ENCODE data around the gene USP6. TPM values are rescaled to one million over a fixed set of nuclear protein-coding genes. Genes with fewer than 3 reads are reported as not detected.

USP6 gene
- total and polyA plus RNA-seq, 2 of the 4 experiments (the other 2 are of a cell fraction): 0.02 TPM; not detected in 1

GRCh38 chr17:5139458-5139732, 23.6 kb downstream of the USP6 start:
- Histone ChIP-seq H2BK120ac (ENCODE audit: low read depth, low read length) (no peak overlapping the region), H3K27me3 (ENCODE audit: control insufficient read depth, insufficient read depth, low read length) (no peaks in the 10 kb centered on the region; the same call in 1 of the 2 replicates), H2AFZ (replicated peaks; ENCODE audit: low read length, poor library complexity) (no peak overlapping the region), H4K20me1 (ENCODE audit: insufficient read depth, low read length) (no peaks in the 10 kb centered on the region), H2BK15ac (ENCODE audit: low read depth, low read length) (no peak overlapping the region), H3K4me3 (ENCODE audit: insufficient read depth, low read depth, low read length) (no peak overlapping the region), H2BK5ac (ENCODE audit: low read depth, low read length, poor library complexity, severe bottlenecking) (no peak overlapping the region), H3K9me3 (ENCODE audit: control insufficient read depth, insufficient read depth, low read length) (no peaks in the 10 kb centered on the region), H3K4me2 (ENCODE audit: low read depth, low read length) (no peak overlapping the region), H3K79me1 (ENCODE audit: low read depth in 1 of 2, low read length in 2 of 2) (no peaks in the 10 kb centered on the region), H4K91ac (ENCODE audit: insufficient read depth, low read depth, low read length) (no peak overlapping the region), H3K14ac (replicated peaks; ENCODE audit: low read depth, low read length) (no peak overlapping the region), H4K8ac (ENCODE audit: low read depth in 2 of 2, low read length in 2 of 2) (no peak overlapping the region), H4K5ac (ENCODE audit: low read depth, low read length) (no peak overlapping the region), H2AK9ac (replicated peaks; ENCODE audit: low read depth, low read length, poor library complexity) (no peak overlapping the region), H3K27ac (ENCODE audit: insufficient read depth, low read length) (no peak overlapping the region), H2AK5ac (ENCODE audit: low read depth, low read length) (no peak overlapping the region), H3K36me3 (ENCODE audit: control insufficient read depth, insufficient read depth, low read length) (no peaks in the 10 kb centered on the region), H3K23ac (ENCODE audit: low read depth, low read length) (no peak overlapping the region), H3K56ac (ENCODE audit: extremely low read depth, insufficient read depth, low read length) (no peak overlapping the region), H3K18ac (ENCODE audit: low read depth, low read length) (no peak overlapping the region), H3K9ac (ENCODE audit: low read depth, low read length) (no peak overlapping the region), H3K9me1 (ENCODE audit: insufficient read depth, low read length) (no peaks in the 10 kb centered on the region), H3K4me1 (ENCODE audit: control insufficient read depth, insufficient read depth, low read length) (no peaks in the 10 kb centered on the region), H3K4ac (ENCODE audit: low read depth, low read length) (no peak overlapping the region), H2BK20ac (ENCODE audit: low read depth, low read length) (no peak overlapping the region)
- CTCF ChIA-PET: no interaction called here
- dilution Hi-C loops (cut with HindIII; ENCODE audit: low sequenced_read_pairs, unreplicated experiment) (no loop called here), in situ Hi-C loops (cut with MboI; ENCODE audit: low sequenced_read_pairs) (no loop called here), intact Hi-C loops (cut with micrococcal nuclease) (no loop called here)
- no peak for DNase-seq
- POLR2A ChIA-PET (ENCODE audit: unreplicated experiment): no interaction called here
- no peak for TF ChIP-seq CEBPB (IDR thresholded peaks at IDR 0.05; ENCODE audit: low read depth, low read length)
- no peak for TF ChIP-seq MXI1 (IDR thresholded peaks at IDR 0.05; ENCODE audit: borderline replicate concordance, low read depth, low read length)
- no peak for TF ChIP-seq FOS (IDR thresholded peaks at IDR 0.05; ENCODE audit: low read depth, low read length)
- TF ChIP-seq, protein P1, sequence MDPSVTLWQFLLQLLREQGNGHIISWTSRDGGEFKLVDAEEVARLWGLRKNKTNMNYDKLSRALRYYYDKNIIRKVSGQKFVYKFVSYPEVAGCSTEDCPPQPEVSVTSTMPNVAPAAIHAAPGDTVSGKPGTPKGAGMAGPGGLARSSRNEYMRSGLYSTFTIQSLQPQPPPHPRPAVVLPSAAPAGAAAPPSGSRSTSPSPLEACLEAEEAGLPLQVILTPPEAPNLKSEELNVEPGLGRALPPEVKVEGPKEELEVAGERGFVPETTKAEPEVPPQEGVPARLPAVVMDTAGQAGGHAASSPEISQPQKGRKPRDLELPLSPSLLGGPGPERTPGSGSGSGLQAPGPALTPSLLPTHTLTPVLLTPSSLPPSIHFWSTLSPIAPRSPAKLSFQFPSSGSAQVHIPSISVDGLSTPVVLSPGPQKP (IDR thresholded peaks at IDR 0.05; ENCODE audit: borderline replicate concordance, low read depth, low read length): no peak
- TF ChIP-seq NFE2L2 (IDR thresholded peaks at IDR 0.05; ENCODE audit: low read depth, low read length): no peak
- no peak for TF ChIP-seq BHLHE40 (IDR thresholded peaks at IDR 0.05; ENCODE audit: low read depth, low read length)
- TF ChIP-seq, protein P2, sequence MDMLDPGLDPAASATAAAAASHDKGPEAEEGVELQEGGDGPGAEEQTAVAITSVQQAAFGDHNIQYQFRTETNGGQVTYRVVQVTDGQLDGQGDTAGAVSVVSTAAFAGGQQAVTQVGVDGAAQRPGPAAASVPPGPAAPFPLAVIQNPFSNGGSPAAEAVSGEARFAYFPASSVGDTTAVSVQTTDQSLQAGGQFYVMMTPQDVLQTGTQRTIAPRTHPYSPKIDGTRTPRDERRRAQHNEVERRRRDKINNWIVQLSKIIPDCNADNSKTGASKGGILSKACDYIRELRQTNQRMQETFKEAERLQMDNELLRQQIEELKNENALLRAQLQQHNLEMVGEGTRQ (IDR thresholded peaks at IDR 0.05; ENCODE audit: low read depth, low read length): no peak
- TF ChIP-seq POLR2A (IDR thresholded peaks at IDR 0.05; ENCODE audit: low read depth, low read length): no peak
- no peak for TF ChIP-seq RAD21 (IDR thresholded peaks at IDR 0.05; ENCODE audit: low read length)
- TF ChIP-seq, protein P3, sequence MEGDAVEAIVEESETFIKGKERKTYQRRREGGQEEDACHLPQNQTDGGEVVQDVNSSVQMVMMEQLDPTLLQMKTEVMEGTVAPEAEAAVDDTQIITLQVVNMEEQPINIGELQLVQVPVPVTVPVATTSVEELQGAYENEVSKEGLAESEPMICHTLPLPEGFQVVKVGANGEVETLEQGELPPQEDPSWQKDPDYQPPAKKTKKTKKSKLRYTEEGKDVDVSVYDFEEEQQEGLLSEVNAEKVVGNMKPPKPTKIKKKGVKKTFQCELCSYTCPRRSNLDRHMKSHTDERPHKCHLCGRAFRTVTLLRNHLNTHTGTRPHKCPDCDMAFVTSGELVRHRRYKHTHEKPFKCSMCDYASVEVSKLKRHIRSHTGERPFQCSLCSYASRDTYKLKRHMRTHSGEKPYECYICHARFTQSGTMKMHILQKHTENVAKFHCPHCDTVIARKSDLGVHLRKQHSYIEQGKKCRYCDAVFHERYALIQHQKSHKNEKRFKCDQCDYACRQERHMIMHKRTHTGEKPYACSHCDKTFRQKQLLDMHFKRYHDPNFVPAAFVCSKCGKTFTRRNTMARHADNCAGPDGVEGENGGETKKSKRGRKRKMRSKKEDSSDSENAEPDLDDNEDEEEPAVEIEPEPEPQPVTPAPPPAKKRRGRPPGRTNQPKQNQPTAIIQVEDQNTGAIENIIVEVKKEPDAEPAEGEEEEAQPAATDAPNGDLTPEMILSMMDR (conservative IDR thresholded peaks at IDR 0.05; ENCODE audit: low read depth, low read length): no peak
- TF ChIP-seq MAFK (IDR thresholded peaks at IDR 0.05; ENCODE audit: low read depth, low read length): no peak
- no peak for TF ChIP-seq RFX5 (IDR thresholded peaks at IDR 0.05; ENCODE audit: low read depth, low read length)
- TF ChIP-seq CHD1 (IDR thresholded peaks at IDR 0.05; ENCODE audit: low read depth, low read length): no peak
- TF ChIP-seq RCOR1 (IDR thresholded peaks at IDR 0.05; ENCODE audit: insufficient replicate concordance, low read length): no peak
- no peak for TF ChIP-seq SMC3 (IDR thresholded peaks at IDR 0.05; ENCODE audit: low read depth, low read length)
- no peak for TF ChIP-seq MAZ (IDR thresholded peaks at IDR 0.05; ENCODE audit: borderline replicate concordance, low read depth, low read length)
- BruUV-seq (replicated peaks): no TSS peak
- ATAC-seq (ENCODE audit: low read depth): no peak
- WGBS, 2 experiments (ENCODE audit: extremely low coverage in 2 of 2, insufficient read length in 1 of 2): 100% methylated on average over 1 of the region's 5 CpGs; no CpG with 5 or more reads in 1 of the 2 experiments

All from IMR-90 (cell line).